ENCODE measurements around the gene RPTOR.

DNA sequence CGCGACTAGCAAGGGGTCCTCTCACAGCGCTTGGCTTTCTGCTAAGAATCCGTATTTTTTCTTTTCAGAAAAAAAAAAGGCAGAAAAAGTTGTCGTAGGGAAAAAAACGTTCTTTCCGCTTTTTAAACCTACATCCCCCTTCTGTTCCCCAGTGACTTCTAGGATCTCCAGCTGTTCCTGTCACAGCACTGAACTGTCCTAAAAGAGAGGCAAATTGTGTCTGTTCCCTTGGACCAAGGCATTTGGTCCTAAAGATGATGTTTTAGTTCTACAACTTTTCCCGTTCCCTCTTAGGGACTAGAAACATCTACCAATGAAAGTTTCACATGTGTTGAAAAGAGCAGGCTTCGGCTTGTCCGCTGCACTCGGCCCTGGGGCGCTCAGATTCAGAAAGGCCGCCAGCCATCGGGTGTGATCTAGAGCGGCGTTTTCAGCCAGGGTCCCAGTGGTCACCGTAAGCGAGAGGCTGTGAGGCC is 346.3 kb downstream of the RPTOR start:
- no peak for TF ChIP-seq EZH2 (IDR thresholded peaks at IDR 0.05; ENCODE audit: borderline replicate concordance, low read depth, low read length, severe bottlenecking)
- TF ChIP-seq, protein P1, sequence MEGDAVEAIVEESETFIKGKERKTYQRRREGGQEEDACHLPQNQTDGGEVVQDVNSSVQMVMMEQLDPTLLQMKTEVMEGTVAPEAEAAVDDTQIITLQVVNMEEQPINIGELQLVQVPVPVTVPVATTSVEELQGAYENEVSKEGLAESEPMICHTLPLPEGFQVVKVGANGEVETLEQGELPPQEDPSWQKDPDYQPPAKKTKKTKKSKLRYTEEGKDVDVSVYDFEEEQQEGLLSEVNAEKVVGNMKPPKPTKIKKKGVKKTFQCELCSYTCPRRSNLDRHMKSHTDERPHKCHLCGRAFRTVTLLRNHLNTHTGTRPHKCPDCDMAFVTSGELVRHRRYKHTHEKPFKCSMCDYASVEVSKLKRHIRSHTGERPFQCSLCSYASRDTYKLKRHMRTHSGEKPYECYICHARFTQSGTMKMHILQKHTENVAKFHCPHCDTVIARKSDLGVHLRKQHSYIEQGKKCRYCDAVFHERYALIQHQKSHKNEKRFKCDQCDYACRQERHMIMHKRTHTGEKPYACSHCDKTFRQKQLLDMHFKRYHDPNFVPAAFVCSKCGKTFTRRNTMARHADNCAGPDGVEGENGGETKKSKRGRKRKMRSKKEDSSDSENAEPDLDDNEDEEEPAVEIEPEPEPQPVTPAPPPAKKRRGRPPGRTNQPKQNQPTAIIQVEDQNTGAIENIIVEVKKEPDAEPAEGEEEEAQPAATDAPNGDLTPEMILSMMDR (IDR thresholded peaks at IDR 0.05; ENCODE audit: borderline replicate concordance, extremely low read depth, low read length, poor library complexity, severe bottlenecking) = no peak
